ENCODE measurements around the gene AGBL5.
"Not testable (repeated sequence)": the region's sequence is repeated elsewhere in the genome, so short reads cannot be mapped to it uniquely, and the experiment has no call there.

Gene AGBL5

DNA sequence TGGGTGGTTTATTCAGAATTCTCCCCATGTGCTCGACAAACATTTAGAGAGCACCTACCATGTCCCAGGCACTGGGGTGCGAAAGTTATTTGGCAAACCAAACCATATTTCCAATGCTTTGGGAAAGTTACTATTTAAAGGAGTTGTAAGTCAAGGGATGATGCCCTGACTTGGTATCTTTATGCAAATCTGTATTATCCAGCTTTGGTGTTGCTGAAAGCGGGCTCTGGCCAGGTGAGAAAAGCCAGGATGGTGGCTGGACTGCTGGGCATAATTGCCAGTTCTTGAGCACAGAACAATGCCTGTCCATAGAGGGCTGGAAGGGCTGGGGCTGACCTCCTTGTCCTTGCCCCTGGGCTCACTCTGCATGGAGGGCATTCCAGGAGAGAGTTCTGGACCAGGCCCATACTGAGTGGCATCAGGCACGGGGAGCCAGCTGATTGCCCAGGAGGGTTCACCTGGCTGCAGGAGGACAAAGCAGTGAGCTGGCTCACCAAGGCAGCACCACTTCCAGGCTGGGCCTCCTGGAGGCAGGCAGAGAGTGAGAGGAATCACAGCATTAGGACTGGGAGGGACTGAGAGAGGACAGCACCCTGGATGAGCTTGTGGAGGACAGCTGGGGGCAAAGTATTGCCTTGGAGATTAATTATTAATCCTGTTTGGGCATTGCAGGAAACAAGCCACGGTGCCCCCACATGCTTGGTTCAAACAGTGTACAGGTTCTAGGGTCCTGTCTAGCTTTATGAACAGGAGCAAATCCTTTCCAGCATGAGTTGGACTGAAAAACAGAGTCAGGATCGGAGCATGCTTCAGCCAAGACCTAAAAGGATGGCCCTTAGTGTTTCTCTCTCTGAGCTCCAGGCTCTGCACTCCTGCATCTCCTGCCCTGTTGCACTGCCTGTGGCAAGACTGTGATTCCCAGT is 42.2 kb downstream of the AGBL5 start:
- DNase-seq = no peak

DNA sequence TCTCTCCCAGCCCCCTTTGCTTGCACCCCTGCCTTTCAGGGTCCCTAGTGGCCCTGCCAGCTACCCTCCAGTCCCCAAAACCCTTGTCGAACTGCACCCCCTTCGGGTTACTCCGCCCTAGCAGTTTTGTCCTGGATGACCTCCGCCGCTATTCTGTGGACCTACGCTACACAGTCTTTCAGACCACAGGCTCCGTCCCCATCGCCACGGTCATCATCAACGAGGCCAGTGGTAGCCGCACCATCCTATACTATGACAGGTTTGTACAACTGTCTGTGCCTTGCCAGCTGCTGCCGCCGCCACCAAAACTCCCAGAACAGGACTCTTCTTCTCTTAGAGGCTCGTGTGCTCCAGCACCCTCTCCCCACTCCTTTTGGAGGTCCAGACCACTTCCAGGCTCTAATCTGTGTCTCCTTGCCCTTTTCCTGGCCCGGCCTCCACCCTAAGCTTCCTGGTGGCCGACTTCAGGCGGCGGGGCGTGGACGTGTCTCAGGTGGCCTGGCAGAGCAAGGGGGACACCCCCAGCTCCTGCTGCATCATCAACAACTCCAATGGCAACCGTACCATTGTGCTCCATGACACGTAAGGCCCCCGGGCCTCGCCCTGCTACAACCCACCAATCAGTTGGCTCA is 43.0 kb downstream of the AGBL5 start:
- DNase-seq = no peak

- DNase-seq = no peak
Measured at GRCh38 chr2:27095427-27095744, 43.9 kb downstream of the AGBL5 start.

GRCh38 chr2:27095745-27096651 is 44.5 kb downstream of the AGBL5 start:
- DNase-seq = peak; percentile 55

DNA sequence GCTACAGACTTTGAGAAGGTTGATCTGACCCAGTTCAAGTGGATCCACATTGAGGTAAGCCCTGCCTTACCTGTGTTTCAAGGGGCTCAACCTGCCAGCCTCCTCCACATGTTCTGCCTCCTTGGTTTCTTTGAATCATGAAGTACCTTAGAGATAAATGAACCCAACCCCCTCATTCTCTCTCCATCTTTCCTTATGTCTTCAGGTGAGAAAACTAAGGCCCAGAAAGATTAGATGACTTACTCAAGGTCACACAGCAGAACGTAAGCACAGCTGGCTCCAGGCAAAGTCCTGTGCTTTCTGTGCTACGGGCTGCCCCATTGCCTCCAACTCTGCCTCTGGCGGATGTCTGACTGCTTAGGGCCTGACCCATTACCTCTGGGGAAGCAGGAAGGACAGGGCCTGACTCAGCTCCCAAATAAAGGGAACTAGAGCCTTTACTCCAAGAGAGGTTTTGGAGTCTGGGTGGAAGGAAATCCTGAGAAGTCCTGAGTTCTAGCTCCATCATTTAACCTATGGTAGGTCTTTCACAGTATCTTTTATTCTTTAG is 45.4 kb downstream of the AGBL5 start:
- no peak for DNase-seq

- DNase-seq = no peak
Measured at GRCh38 chr2:27097341-27097740, 45.9 kb downstream of the AGBL5 start.

DNA sequence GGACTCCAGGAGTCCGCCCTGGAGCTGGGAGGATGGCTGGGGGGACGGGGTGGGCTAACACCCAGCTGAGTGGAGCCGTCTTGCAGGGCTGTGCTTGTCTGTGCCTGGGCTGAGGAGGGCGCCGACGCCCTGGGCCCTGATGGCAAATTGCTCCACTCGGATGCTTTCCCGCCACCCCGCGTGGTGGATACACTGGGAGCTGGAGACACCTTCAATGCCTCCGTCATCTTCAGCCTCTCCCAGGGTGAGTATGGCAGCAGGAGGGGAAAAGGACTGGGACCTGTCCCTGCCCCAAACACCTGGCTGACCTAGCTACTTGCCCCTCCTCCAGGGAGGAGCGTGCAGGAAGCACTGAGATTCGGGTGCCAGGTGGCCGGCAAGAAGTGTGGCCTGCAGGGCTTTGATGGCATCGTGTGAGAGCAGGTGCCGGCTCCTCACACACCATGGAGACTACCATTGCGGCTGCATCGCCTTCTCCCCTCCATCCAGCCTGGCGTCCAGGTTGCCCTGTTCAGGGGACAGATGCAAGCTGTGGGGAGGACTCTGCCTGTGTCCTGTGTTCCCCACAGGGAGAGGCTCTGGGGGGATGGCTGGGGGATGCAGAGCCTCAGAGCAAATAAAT is 48.0 kb downstream of the AGBL5 start:
- no peak for DNase-seq

DNA sequence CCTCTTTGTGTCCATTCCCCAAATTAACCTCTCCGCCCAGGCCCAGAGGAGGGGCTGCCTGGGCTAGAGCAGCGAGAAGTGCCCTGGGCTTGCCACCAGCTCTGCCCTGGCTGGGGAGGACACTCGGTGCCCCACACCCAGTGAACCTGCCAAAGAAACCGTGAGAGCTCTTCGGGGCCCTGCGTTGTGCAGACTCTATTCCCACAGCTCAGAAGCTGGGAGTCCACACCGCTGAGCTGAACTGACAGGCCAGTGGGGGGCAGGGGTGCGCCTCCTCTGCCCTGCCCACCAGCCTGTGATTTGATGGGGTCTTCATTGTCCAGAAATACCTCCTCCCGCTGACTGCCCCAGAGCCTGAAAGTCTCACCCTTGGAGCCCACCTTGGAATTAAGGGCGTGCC is 48.6 kb downstream of the AGBL5 start:
- DNase-seq = no peak

DNA sequence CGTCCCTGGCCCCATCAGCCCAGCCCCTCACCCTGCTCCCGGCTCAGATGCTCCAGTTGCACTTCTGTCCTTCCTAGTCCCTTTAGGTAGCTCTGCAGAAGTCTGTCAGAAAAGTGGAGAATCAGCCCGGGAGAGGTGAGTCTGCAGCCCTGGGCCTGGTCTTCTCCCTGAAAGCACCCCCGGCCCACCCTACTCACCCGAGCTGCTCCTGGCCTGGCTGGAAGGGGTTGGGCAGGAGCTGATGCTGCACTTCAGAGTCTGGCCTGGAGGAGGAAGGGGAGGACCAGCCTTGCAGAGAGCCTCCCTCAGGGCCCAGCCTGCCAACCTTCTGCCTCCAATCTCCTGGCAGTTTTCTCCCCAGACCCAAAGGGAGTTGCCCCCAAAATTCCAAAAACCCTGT is 50.9 kb downstream of the AGBL5 start:
- no peak for DNase-seq

DNA sequence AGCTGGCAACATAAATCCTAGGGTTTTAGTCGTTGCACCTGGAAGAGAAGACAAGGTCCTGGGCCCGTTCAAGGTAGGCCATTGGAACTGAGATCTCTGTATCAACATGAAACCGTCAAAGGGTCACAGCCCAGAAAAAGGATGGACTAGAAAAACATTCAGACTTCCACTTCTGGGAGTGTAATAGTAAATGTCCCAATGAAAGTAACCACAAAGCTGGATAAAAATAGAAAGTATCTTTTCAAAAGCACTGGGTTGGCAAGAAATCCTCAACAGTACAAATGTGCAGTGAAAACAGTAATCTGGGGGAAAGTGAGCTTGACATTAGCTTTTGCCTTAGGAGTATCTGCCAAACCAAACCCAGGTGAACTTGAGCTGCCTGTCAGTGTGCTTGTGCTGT is 54.5 kb downstream of the AGBL5 start:
- no peak for DNase-seq

- DNase-seq = no peak
Measured at GRCh38 chr2:27108221-27108620, 56.8 kb downstream of the AGBL5 start.

- DNase-seq = no peak
Measured at GRCh38 chr2:27109083-27109482, 57.6 kb downstream of the AGBL5 start.

DNA sequence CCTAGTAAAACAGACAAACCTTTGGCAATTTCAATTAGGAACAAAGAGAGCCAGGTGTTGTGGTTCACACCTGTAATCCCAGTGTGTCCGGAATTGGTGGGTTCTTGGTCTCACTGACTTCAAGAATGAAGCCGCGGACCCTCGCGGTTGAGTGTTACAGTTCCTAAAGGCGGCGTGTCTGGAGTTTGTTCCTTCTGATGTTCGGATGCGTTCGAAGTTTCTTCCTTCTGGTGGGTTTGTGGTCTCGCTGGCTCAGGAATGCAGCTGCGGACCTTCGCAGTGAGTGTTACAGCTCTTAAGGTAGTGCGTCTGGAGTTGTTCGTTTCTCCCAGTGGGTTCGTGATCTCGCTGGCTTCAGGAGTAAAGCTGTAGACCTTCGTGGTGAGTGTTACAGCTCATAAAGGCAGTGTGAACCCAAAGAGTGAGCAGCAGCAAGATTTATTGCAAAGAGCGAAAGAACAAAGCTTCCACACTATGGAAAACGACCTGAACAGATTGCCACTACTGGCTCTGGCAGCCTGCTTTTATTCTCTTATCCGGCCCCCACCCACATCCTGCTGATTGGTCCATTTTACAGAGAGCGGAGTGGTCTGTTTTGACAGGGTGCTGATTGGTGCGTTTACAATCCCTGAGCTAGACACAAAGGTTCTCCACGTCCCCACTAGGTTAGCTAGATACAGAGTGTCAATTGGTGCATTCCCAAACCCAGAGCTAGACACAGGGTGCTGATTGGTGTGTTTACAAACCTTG is 59.3 kb downstream of the AGBL5 start:
- DNase-seq = not testable (repeated sequence)

DNA sequence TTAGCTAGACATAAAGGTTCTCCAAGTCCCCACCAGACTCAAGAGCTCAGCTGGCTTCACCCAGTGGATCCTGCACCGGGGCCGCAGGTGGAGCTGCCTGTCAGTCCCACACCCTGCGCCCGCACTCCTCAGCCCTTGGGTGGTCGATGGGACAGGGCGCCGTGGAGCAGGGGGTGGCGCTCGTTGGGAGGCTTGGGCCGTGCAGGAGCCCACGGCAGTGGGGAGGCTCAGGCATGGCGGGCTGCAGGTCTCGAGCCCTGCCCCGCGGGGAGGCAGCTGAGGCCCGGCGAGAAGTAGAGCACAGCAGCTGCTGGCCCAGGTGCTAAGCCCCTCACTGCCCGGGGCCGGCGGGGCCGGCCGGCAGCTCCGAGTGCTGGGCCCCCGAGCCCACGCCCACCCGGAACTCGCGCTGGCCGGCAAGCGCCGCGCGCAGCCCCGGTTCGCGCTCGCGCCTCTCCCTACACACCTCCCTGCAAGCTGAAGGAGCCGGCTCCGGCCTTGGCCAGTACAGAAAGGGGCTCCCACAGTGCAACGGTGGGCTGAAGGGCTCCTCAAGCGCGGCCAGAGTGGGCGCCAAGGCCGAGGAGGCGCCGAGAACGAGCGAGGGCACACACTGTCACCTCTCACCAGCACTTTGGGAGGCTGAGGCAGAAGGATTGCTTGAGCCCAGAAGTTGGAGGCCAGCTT is 60.1 kb downstream of the AGBL5 start:
- DNase-seq = not testable (repeated sequence)

DNA sequence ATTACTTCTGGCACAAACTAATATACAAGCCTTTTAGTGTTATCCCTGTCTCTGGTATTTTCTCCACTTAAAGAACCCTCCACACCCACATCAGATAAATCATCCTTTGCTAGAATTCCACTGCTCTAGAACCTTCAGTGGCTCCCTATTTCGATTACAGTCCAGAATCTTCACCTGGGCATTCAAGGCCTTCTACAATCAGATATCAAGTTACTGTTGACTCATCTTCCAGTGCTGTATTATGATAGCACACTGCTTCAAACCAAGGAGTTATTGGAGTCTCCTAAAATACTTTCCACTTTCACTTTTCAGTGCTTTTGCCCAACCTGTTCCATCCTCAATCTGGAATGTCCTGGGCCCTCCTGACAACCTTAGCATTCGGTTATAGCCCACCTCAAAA is 64.1 kb downstream of the AGBL5 start:
- DNase-seq = no peak

DNA sequence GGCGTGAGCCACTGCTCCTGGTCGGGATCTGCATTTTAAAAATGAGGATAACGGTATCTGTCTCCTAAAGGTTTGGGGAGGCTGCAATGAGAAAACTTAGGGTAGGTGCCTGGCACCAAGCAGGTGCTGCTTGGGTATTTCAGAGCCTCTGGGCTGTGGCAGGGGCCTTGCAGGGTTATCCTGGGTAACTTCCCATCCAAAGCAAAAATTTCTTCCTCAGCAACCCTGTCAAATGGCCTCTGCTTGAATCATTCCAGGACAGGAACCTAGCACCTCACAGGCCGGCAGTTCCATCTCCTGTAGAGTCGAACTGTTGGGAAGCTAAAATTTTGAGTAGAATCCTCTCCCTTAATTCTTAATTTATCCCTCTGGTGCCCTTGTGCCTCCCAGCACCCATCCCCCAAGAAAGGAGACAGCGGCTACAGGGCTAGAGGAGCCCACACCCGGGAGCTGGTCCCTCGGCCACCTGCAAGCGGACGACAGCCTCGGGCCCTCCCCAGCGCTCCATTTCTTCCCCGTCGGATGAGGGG is 66.6 kb downstream of the AGBL5 start:
- no peak for DNase-seq

DNA sequence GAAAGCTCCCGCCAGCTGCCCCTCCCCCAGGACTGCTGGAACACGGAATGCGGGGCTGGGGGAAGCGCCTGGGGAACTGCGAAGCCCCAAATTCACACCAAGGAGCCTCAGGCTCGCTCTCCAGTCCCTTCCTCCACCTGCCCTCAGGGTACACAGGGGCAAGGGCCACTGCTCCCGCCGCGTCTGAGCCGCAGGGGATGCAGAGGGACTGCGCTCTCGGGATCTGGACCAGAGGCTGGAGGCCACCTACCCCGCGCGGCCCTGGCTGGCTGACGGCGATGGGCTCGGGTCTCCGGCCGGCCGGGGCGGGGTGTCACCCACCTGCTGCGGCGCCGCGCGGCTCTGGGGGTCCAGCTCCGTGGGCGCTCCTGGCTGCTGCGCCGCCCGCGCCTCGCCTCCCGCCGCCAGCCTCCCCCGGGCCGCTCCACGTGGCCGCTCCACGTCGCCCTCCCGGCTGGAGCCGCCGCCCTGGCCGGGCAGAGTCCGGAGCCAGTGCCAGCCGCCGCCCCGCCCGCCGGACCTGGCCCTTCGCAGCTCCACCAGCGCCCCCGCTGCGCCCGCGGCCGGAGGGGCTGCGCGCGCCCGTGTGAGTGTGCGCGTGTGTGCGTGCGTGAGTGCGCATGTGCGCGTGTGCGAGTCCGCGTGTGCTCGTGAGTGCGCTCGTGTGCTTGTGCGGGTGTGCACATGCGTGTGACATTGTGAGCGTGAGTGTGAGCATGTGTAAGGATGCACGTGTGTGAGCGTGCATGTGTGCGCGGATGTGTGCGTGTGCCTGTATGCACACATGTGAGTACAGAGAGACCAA is 67.3 kb downstream of the AGBL5 start, which contains the start of gene CGREF1:
CGREF1 (minus strand) TSS at position 604 of the 805 bp plus-strand sequence. CDS start 14,762 bp downstream, outside the sequence.
- DNase-seq = peak; percentile 9

DNA sequence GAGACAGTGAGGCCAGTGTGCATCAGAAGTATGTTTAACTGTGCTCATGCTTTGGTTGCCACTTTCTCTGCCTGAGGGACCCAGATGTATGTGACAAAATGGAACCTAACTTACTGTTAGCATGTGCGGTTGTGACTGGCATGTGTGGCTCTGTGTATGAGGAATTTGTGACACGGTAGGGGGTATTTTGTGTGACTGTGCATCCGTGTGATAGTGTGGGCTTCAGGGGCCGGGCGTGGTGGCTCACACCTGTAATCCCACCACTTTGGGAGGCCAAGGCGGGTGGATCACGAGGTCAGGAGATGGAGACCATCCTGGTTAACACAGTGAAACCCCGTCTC is 67.8 kb downstream of the AGBL5 start:
- not testable (repeated sequence) for DNase-seq
